HG03521 (cell line): ENCODE results near the gene TMEM54.

Source experiments
- ATAC-seq: cut with Tn5 transposase; IDR thresholded peaks from one replicate; pipeline ENCODE4 v1.9.1; 2021; ENCODE audit warnings: mild to moderate bottlenecking, moderate library complexity; ENCODE audit not compliant: unreplicated experiment

The TMEM54 gene

GRCh38 chr1:32865639-32866405 is 35.4 kb downstream of the TMEM54 start:
- no peak for ATAC-seq

DNA sequence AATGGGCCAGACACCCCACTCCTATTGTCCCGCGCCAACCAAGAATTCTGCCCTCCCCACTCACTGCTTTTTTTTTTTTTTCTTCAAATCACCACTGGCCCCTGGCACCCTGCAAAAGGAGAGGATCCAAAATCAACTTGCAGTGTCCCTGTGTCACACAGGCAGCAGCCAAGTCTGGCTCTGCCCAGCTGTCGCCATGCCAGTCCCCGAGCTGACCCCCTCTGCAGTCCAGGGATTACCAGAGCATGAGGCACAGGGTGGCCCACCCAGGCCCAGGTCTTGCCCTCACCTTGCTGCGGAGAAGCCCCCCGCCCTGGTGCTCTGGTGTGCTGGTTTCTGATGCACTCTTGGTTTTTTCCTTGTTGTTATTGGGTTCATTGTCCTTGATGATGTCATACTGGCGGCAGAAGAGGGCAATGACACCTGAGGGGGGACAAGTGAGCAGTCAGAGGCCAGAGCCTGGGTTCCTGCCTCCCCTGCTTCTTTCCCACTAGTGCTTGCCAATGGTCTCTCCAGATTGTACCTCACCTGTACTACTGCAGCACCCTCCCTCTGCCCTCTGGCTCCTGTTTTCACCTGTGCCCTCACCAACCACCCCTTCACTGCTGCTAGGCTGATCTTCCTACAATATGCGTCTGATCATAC is 36.7 kb downstream of the TMEM54 start:
- no peak for ATAC-seq

GRCh38 chr1:32863881-32864245 is 37.3 kb downstream of the TMEM54 start:
- ATAC-seq: no peak

- no peak for ATAC-seq
Measured at GRCh38 chr1:32863218-32863880, 37.8 kb downstream of the TMEM54 start.

DNA sequence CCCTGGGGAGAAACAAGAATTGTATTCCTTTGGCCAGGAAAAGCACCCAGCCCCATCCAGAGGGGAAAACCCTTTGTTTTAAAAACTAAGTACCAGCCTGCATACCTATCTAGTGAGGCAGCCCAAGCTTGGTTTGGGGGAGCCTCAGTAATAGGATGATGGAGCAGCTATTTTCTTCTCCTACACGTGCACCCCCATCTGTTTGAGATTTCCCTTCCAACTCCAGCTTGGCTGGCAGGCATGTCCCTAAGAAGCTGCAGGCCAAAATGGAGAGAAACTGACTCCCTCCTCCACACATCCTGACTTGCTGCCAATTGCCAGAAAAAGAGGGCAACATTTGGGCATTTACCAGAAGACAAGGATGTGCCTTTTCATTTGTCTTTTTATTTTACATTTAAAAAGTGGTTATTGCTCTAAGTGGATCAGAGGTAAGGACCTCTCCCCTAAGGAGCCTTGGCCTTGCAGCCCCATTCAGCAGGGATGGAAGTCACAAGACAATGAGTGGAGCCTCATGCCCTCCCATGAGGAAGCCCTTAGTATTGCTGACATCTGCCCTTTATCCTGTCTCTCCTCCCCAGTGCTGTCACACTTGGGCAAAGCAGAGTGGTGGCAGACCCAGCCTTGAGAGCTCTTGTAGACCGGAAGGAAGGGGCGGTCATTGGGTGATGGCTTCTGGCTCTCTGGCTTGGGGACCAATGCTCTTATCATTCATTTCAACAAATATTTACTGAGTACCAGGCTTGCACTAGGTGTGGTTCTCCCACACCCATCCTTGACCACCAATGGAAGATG is 39.1 kb downstream of the TMEM54 start:
- ATAC-seq: no peak

DNA sequence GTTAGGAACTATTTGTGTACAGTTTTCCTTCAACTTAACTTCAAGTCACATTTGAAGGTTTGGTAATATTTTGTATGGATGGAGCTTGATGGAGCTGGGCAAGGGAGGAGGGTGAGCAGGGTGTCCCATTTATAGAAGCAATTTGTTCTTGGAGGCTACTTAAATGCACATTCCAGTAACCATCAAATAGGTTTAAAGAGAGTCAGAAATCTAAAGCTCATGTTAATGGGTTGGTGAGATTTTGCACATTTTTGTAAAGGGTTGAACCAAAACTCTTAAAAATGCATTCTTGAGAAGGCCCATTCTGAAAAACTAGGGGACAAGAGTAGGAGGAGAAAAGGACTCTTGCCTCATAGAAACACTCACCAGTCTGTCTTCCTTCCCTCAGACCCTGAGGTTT is 40.6 kb downstream of the TMEM54 start:
- no peak for ATAC-seq

DNA sequence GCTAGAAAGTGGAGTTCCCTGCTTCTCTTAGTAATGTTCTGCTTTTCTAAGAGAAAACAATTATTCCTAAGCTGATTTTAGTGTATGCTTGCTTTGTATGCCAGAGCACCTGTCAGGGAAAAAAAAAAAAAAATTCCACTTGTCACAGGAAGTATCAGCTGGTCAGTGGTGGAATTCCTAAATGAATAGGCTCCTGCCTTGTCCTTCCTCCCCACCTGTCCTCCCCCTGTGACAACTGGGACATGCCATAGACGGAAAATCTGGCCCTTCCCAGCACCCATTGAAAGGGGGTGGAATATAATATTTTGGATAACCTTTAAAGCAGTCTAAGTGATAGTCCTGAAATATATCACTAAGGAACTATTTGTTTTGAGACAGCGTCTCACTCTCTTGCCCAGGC is 41.3 kb downstream of the TMEM54 start:
- no peak for ATAC-seq

DNA sequence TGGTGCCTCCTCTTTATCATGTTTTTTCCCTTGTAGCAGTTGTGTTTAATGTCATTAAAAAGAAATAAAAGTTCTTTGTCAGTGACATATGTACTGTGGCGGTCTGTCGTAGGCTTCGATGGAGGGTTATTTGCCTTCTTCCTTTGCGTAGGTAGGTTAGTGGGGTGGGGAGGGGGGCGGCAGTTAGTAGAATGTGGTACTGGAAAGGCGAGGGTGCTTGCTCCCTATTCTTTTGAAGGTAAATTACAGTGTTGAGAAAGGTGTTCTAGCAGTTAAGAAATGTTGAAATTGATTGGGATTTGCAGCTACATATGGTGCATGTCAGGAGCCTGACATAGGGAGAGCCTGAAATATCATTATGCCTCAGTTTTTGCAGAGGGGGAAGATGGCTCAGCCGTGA is 42.4 kb downstream of the TMEM54 start:
- no peak for ATAC-seq

DNA sequence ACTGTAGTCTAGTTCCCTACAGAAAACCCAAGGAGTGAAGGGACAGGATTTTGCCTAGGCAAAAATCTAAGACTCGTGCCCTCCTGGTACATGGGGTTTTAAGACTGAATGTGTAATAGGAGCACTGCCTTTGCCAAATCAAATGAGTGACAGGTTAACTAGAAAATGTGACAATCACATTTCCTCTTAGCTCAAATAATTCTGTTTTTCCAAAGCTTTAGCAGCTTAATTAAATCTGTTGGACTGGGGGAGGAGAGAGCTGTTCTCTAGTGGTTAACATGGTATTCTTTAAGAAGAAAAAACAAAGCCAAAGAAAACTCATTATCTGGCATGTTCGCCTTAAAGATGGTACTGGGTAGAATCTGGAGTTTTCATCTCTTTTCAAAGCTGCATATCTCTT is 43.1 kb downstream of the TMEM54 start:
- no peak for ATAC-seq

GRCh38 chr1:32855861-32856617 is 45.1 kb downstream of the TMEM54 start:
- no peak for ATAC-seq

DNA sequence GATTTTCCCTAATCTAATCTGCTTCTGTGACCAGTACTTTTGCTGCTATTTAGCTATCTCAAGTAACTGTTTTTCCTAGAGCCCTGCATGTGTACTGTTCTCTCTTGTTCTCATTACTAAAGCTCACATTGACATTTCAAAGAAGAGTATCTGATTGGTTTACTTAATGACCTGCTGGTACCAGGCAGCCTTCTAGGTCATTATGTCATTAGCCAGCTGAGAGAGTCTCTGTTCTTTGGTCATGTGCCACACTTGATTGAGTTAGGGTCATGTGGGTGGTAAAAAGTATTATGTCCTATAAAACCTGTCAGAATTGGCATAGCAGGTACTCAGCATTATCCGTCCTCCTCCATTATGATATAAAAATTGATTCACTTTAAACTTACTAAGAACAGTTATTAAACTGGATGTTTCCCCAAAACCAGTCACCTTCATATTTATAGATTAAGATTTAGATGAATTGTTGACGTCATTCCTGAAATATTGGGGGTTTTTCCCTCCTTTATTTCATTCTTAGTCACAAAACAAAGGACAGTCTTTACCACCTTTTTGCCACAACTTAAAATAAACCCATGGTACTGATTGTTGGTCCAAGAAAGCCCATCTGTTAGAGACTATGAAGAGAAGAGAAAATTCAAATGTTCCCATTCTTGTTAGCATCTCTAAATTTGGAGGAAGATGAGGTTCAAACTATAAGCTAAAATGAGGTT is 52.7 kb downstream of the TMEM54 start:
- no peak for ATAC-seq
